ENCODE data around the gene MSI2. TPM values are rescaled to one million over a fixed set of nuclear protein-coding genes. Genes with fewer than 3 reads are reported as not detected.

The MSI2 gene
- total and polyA plus RNA-seq, 2 experiments from 2014 or later, result 18.9 to 41.8 TPM

- Mint-ChIP-seq H3K27ac (no peak overlapping the region), H3K9me3 (no peaks in the 10 kb centered on the region), H3K4me3 (no peak overlapping the region), H3K36me3 (ENCODE audit: low read depth) (no peaks in the 10 kb centered on the region), H3K27me3 (ENCODE audit: insufficient read depth, low read depth, poor library complexity) (peaks cover 5% of the 10 kb centered on the region), H3K4me1 (peaks cover 27% of the 10 kb centered on the region)
- ATAC-seq, result no peak
- Histone ChIP-seq H3K4me2 (no peak overlapping the region), H3K27ac (ENCODE audit: low read depth) (no peak overlapping the region), H3K27me3 (ENCODE audit: insufficient read depth) (no peaks in the 10 kb centered on the region), H3K79me2 (replicated peaks; ENCODE audit: insufficient read depth) (no peaks in the 10 kb centered on the region; the same call in 1 of the 2 replicates), H4K20me1 (replicated peaks; ENCODE audit: insufficient read depth) (no peaks in the 10 kb centered on the region), H3K4me1 (ENCODE audit: insufficient read depth) (no peaks in the 10 kb centered on the region), H2AFZ (no peak overlapping the region), H3K4me3 (no peak overlapping the region), H3F3A (replicated peaks; ENCODE audit: low read depth) (no peaks in the 10 kb centered on the region), H3K36me3 (ENCODE audit: insufficient read depth) (no peaks in the 10 kb centered on the region), H3K9me2 (ENCODE audit: insufficient read depth) (no peaks in the 10 kb centered on the region)
- TF ChIP-seq CREB1 (CRISPR knock-in tag; IDR thresholded peaks at IDR 0.05; ENCODE audit: low read depth) (no peak), ZNF114 (CRISPR knock-in tag; IDR thresholded peaks at IDR 0.05) (no peak), REST (IDR thresholded peaks at IDR 0.05; ENCODE audit: unreplicated experiment) (no peak), ZNF331 (CRISPR knock-in tag; IDR thresholded peaks at IDR 0.05; ENCODE audit: low read depth) (no peak), STAT1 (IDR thresholded peaks at IDR 0.05; ENCODE audit: unreplicated experiment) (no peak), CTCF (conservative IDR thresholded peaks at IDR 0.05; ENCODE audit: low read depth in 2 of 2) (no peak), POLR2AphosphoS5 (IDR thresholded peaks at IDR 0.05; ENCODE audit: low read depth) (no peak), EZH2phosphoT487 (IDR thresholded peaks at IDR 0.05; ENCODE audit: unreplicated experiment) (no peak), EZH2 (IDR thresholded peaks at IDR 0.05; ENCODE audit: low read depth, unreplicated experiment) (no peak), JUNB (IDR thresholded peaks at IDR 0.05; ENCODE audit: unreplicated experiment) (no peak), NANOG (IDR thresholded peaks at IDR 0.05; ENCODE audit: borderline replicate concordance) (no peak)
- TF ChIP-seq, protein P1, sequence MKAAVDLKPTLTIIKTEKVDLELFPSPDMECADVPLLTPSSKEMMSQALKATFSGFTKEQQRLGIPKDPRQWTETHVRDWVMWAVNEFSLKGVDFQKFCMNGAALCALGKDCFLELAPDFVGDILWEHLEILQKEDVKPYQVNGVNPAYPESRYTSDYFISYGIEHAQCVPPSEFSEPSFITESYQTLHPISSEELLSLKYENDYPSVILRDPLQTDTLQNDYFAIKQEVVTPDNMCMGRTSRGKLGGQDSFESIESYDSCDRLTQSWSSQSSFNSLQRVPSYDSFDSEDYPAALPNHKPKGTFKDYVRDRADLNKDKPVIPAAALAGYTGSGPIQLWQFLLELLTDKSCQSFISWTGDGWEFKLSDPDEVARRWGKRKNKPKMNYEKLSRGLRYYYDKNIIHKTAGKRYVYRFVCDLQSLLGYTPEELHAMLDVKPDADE (IDR thresholded peaks at IDR 0.05), result no peak
- TF ChIP-seq, protein P2, sequence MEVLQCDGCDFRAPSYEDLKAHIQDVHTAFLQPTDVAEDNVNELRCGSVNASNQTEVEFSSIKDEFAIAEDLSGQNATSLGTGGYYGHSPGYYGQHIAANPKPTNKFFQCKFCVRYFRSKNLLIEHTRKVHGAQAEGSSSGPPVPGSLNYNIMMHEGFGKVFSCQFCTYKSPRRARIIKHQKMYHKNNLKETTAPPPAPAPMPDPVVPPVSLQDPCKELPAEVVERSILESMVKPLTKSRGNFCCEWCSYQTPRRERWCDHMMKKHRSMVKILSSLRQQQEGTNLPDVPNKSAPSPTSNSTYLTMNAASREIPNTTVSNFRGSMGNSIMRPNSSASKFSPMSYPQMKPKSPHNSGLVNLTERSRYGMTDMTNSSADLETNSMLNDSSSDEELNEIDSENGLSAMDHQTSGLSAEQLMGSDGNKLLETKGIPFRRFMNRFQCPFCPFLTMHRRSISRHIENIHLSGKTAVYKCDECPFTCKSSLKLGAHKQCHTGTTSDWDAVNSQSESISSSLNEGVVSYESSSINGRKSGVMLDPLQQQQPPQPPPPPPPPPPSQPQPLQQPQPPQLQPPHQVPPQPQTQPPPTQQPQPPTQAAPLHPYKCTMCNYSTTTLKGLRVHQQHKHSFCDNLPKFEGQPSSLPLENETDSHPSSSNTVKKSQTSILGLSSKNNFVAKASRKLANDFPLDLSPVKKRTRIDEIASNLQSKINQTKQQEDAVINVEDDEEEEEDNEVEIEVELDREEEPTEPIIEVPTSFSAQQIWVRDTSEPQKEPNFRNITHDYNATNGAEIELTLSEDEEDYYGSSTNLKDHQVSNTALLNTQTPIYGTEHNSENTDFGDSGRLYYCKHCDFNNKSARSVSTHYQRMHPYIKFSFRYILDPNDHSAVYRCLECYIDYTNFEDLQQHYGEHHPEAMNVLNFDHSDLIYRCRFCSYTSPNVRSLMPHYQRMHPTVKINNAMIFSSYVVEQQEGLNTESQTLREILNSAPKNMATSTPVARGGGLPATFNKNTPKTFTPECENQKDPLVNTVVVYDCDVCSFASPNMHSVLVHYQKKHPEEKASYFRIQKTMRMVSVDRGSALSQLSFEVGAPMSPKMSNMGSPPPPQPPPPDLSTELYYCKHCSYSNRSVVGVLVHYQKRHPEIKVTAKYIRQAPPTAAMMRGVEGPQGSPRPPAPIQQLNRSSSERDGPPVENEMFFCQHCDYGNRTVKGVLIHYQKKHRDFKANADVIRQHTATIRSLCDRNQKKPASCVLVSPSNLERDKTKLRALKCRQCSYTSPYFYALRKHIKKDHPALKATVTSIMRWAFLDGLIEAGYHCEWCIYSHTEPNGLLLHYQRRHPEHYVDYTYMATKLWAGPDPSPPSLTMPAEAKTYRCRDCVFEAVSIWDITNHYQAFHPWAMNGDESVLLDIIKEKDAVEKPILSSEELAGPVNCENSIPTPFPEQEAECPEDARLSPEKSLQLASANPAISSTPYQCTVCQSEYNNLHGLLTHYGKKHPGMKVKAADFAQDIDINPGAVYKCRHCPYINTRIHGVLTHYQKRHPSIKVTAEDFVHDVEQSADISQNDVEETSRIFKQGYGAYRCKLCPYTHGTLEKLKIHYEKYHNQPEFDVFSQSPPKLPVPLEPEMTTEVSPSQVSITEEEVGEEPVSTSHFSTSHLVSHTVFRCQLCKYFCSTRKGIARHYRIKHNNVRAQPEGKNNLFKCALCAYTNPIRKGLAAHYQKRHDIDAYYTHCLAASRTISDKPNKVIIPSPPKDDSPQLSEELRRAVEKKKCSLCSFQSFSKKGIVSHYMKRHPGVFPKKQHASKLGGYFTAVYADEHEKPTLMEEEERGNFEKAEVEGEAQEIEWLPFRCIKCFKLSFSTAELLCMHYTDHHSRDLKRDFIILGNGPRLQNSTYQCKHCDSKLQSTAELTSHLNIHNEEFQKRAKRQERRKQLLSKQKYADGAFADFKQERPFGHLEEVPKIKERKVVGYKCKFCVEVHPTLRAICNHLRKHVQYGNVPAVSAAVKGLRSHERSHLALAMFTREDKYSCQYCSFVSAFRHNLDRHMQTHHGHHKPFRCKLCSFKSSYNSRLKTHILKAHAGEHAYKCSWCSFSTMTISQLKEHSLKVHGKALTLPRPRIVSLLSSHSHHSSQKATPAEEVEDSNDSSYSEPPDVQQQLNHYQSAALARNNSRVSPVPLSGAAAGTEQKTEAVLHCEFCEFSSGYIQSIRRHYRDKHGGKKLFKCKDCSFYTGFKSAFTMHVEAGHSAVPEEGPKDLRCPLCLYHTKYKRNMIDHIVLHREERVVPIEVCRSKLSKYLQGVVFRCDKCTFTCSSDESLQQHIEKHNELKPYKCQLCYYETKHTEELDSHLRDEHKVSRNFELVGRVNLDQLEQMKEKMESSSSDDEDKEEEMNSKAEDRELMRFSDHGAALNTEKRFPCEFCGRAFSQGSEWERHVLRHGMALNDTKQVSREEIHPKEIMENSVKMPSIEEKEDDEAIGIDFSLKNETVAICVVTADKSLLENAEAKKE (CRISPR knock-in tag; IDR thresholded peaks at IDR 0.05), result no peak
- DNase-seq (ENCODE audit: low spot score), result no peak
Measured at GRCh38 chr17:57494443-57494842, 238.1 kb downstream of the MSI2 start.

Measured in GM23338 (cell line).